DMS 273 treated with DMSO at 0.1 percent for 48 hours (cell line): ENCODE results near the gene PCIF1.
"Not testable (repeated sequence)": the region's sequence is repeated elsewhere in the genome, so short reads cannot be mapped to it uniquely, and the experiment has no call there.

ENCODE experiments used
- DNase-seq: peaks from one replicate; lab custom pipeline; 2025; lab: John Stamatoyannopoulos, UW

Gene PCIF1

DNA sequence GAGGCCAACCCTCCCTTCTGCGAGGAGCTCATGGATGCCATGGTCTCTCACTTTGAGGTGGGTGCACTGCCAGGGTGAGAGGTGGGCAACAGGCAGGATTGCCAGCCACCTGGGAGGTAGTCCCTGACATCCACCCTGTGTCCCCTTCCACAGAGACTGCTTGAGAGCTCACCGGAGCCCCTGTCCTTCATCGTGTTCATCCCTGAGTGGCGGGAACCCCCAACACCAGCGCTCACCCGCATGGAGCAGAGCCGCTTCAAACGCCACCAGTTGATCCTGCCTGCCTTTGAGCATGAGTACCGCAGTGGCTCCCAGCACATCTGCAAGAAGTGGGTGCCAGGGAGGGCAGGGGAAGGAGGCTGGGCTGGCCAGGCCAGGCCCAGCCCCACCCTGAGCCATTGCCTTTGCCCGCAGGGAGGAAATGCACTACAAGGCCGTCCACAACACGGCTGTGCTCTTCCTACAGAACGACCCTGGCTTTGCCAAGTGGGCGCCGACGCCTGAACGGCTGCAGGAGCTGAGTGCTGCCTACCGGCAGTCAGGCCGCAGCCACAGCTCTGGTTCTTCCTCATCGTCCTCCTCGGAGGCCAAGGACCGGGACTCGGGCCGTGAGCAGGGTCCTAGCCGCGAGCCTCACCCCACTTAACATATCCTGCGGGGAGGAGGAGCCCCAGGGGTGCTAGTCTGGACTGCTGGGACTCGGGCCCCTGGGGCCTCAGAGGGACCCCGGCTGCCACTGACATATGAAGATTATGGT is 12.8 kb downstream of the PCIF1 start:
- no peak for DNase-seq

DNA sequence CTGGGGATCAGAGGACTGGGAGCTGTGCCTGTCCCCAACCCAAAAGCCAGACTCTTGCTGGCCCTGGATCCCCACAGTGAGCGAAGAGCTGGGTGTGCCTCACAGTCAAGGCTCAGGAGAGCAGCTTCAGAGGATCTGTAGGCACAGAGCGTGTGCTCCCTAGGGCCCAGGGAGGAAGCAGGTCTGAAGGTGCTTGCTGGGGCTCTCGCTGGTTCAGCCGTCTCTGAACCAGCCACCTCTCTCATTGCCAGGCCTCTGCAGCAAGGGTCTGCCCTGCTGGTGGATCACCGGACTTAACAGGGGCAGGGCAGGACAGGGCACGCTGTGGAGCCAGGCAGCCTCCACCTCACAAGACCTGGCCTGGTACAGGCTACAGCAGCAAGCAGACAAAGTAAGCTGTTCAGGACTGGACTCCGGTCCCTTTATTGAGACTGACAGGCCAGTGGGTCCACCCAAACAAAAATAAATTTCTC is 13.8 kb downstream of the PCIF1 start:
- no peak for DNase-seq

DNA sequence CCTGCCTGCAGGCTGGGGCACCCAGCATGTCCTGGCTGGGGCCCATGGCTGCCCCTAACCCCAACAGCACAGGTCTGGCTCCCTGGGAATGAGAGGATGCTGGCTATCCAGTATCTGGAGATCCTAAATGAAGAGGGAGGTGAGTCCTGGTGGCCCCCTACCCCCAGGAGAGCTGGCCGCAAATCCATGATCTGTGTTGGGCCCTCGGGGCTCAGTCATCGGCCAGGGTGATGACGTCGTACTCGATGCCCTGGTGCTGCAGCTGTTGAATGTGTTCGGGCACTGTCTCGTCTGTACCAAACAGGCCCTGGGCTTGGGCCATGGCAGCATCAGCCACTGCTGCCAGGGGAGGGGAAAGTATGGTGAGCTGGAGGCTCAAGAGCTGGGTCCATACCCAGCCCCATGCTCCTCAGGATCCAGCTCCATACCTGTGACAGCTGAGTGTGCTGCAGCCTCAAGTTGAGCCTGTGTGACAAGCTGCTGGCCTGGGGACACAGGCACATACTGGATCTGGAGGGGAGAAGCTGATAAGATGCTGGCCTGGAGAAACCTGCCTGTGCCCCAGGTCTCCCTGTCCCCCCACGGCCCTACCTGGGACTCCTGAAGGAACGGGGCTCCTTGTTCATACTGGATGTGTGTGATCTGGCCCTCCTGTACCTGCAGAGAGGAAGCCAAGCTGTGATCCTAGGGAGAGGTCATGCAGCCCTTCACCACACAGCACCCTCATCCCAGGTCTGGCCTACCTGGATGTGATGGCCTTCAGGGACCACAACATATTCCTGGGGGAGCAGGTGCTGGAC is 14.5 kb downstream of the PCIF1 start:
- DNase-seq: no peak

DNA sequence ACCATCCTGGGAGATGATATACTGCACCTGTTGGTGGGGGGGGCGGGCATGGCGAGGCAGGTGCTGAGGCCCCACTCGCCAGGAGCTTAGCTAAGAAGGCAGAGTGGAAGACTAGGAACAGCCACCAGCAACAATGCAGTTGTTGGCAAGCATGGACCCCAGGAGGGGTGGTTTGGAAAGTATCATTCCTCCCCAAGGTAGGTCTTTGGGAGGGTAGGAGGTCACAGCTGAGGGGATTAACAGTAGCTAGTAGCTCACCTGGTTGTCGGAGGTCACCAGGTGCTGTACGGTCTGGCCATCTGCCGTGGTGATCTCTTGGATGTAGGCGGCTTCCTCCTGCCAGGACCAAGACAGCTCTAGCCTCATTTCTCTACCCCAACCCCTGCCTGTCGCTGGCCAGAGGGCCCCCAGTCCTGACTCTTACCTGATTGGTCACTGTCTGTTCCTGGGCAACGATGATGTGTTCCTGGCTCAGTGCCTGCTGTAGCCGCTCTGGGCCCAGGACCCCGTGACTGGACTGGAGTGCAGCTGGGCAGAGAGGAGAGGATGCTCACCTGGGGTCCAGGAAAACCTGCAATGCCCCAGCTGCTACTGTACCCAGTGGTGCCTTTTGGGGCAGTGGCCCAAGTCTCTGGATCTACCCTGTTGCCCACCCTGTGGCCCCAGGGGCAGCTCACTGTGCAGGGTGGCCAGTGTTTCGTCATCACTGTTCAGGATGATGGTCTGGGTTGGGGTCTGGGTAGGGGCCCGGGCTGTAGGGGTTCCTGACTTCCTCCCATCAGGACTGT is 15.3 kb downstream of the PCIF1 start:
- no peak for DNase-seq

DNA sequence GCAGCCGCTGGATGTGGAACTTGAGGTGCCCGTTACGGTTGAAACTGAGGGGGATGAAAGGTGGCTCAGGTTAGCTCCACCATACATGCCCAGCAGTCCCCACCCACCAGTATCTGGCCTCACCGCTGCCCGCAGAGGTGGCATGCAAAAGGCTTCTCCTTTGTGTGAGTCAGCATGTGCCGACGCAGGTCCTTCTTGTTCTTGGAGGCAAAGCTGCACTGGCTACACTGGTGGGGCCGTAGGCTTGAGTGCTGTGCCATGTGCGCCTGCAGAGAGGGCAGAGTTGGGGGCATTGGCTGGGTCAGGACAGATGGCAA is 15.8 kb downstream of the PCIF1 start:
- no peak for DNase-seq

DNA sequence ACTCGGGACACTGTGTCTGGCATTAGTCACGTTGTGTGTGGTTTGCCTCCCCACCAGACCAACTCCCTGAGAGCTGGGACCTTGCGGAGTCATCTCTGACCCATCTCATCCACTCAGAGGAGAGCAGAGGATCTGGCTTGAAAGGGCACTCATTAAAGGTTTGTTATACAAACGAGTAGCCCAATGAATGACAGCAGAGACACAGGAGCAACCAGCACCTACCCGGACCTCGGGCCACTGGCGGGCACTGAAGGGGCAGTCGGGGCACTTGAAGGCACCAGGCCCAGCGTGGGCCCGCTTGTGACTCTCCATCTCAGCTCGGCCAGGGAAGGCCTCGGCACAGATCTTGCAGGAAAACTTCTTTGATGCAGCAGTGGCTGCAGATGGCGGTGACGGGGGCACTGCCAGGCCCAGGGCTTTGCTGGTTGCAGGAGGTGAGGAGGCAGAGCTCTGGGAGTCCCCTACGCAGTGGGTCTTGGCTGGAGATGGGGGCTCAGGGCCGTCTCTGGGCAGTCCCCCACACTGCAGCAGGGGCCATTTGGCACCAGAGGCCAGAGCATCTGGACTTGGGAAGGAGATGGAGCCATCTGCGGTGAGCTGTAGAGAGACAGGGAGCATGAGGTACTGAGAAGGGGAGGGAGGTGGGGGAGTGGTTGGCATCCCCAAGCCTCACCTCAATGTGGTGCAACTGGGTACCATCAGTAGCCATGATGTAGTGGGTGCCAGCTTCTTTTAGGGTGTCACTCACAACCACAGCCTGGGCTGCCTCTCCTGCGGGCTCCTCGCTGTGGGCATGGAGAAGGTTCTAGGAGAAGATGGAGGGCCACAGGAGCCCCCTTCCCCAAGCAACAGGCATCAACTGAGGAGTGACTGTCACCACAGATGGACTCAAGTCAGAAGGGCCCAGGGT is 17.7 kb downstream of the PCIF1 start:
- DNase-seq: no peak

DNA sequence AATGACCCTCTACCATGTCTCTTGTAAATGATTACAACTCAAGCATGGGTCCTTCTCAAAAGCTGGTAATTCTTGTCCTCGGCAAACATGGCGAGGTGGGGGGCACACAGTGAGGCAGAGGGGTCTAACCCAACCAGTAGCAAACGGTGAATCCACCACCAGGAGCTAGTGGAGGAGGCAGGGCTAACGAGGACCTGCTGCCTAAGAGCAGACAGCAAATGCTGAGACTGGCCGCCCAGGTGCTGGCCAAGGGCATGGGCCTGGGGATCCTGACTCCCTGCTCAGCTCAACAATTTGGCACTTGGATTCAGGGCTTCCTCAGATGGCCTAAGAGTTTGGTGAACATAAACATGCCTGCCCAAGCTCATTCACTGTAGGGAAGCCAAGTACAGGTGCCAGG is 18.4 kb downstream of the PCIF1 start:
- DNase-seq: no peak

DNA sequence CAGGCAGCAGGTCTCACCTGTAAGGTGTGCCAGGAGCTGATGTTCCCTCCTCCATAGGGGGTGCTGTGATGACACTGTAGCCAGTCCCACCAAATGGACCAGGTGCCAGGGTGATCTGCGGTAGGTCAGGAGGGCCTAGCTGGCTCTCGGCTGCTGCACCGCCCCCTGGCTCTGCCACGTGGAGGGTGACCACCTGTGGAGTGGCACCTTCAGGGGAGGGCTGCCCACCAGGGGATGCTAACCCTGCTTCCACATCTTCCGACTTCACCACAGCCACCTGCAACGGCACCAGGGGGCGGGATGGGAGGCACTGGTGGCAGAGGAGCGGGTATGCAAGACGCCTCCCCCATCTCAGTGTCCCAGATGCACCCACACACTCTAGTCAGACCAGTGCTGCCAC is 19.2 kb downstream of the PCIF1 start:
- DNase-seq: no peak

DNA sequence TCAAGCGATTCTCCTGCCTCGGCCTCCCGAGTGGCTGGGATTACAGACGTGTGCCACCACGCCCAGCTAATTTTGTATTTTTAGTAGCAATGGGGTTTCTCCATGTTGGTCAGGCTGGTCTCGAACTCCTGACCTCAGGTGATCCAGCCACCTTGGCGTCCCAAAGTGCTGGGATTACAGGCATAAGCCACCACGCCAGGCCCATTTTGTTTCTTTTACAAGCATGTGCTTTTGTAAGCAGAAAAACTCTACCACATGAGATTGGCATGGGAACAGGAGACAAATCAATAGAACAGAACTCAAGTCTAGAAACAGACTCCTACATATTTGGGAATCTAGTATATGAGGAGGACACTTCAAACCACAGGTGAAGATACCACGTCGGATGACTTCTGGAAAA is 21.8 kb downstream of the PCIF1 start:
- not testable (repeated sequence) for DNase-seq

DNA sequence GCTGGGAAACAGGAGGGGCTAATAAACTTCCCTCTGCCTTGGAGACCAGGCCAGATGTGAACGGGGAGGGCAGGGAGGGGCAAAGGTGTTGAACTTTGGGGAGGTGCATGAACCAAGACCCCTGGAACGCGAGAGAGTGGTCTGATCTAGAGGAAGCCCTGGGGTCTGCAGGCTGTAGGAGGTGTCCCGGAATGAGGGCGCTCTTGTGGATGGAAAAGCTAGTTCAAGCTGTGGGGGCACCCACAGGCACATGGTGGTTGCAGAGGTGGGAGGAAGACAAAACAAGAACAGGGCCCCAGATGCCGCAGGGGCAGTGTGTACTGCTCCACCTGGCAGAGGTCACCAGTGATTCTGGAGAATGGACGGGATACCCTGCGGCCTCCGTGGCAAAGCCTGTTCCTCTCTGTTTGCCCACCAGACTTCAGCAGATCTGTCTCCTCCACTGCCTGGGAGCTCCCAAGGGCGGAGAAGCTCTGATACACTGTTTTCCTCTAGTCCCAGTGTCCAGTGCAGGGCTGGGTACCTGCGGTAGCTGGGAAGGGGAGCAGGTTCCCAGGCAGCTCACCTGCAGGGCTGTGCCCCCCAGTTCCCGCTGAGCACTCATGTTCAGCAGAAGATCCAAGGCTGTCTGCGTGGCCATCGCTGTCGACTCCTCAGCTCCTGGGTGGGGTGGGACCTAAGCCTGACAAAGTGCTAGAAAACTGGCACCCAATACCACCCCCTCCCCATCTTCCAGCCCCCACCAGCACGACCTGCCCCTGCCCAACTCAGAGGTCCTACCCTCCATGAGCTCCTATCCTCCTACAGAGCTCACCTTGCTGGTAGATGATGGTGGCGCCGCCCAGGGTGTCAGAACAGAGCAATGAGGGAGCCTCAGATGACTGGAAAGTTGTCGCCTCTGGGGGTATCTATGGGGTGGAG is 22.8 kb downstream of the PCIF1 start:
- DNase-seq: no peak

DNA sequence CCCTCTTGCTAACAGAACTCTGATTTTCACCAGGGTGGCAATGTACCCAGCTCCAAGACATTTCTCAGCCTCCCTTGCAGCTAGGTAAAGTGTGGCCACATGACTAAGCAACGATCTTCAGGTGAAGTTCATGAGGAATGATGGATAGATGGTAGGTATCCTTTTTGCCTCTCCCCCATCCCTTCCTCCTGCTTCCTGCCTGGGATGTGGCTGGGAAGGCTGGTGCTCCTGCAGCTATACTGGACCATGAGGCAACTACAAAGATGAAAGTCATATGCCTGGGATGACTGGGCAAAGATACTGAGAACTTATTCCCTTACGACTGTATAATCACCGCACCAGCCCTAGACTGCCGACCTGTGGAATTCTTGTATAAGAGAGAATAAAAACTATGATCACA is 24.1 kb downstream of the PCIF1 start:
- DNase-seq: no peak

DNA sequence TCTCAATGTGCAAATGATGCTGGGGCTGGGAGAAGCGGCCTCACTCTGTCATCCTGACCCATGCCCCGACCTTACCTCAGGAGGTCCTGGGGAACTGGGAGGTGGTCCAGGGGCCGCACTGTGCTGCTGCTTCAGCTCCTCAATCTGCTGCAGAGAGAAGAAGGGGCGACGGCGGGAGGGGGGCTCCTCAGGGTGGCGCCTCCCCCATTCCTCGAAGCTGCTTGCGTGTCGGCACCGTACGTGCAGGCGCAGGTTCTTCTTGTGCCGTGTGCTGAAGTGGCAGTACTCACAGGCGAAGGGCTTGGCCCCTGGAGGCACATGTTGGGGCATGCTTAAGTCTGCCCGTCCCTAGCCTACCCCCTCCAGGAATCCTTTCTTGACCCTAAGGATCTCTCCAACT is 24.6 kb downstream of the PCIF1 start:
- DNase-seq: no peak

DNA sequence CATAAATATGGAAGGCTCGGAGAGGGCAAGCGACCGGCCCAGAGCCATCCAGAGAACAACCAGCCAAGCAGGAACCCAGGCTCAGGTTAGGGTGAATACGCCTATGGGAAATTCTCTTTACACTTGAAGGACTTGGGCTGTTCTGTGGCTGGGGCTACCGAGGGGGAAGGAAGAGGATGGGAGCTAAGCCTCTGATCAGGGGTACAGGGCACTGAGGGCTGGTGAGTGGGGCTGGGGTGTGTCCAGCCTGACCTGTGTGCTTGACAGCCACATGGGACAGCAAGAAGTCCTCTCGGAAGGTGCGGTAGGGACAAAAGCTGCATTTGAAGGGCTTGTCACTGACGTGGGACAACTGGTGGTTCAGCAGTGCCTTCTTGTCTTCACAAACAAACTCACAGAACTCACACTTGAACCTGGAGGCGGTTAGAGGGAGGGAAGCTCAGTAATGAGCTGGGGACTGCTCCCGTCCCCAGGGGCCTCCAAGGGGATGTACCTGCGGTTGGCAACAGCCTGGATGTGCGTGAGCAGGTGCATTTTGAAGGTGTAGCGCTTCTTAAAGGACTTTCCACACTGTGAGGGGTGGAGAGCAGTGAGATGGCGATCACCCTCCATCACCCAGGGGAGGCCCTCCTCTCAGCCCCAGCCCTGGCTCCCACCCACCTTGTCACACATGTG is 25.6 kb downstream of the PCIF1 start:
- DNase-seq: no peak

DNA sequence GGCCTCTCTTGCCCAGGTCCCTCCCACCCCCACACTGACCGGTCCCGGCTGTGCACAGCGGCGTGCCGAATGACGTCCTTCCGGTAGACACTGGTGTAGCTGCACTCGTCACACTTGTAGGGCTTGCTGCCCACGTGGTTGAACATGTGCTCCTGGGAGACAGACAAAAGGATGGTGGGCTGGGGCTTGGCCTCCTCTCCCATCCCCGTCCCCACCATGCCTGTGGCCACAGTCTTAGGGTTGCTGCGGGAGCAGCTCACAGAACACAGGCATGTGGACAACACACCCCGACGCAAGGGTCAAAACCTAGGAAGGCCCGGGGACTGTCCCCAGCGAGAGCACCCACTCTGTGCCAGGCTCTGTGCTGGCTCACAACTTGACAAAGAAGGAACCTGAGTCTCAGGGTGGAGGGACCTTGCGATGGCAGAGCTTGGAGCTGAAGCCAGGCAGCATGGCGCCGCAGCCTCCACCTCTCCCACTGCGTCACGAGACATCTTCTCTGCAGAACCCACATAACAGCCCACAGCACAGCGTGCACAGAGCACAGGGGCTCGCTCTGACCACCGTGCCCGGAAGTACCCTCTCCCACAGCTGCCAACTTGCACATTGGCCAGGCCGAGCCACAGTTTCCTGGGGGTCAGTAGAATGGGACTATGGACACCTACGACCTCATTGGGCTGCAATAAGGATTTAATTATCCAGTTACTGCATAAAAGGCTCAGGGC is 27.7 kb downstream of the PCIF1 start:
- DNase-seq: no peak

DNA sequence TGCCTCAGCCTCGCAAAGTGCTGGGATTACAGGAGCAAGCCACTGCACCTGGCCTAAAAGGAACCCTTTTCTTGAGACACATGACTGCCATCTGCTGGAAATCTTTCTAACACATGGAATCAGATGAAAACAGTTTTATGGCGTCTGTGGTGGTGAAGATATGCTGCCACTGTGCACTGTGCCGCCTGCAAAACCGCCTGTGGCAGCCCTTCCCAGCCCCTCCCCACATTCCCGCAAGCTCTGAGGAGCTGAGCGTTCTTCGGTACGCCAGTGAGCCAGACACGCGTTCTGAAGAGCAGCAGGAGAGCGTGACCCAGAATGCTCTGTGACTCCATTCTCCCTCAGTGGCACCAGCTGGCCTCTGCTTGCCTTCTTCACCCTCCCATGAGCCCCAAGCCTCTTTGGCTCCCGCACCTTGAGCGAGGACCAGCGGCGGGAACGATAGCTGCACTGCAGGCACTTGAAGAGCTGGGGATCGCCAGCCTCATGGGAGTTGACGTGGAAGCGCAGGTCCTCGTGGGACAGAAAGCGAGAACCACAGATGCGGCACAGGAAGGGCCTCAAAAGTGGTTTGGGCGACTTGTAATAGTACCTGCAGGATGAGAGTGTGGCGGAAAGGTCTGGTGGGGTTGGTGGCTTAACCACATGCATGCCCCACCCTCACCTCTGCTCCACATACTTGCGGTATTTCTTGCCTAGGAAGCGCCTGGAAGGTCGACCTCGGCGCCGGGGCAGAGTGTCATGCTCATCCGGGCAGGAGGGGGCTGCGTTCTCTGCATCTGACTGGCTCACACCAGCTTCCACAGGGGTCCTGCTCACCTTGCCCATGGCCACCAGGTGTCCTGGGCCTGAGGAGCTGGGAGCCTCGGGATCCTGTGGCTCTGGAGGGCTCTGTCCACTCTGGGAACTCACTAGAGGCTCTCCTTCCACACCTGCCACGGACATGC is 28.8 kb downstream of the PCIF1 start:
- DNase-seq: no peak

DNA sequence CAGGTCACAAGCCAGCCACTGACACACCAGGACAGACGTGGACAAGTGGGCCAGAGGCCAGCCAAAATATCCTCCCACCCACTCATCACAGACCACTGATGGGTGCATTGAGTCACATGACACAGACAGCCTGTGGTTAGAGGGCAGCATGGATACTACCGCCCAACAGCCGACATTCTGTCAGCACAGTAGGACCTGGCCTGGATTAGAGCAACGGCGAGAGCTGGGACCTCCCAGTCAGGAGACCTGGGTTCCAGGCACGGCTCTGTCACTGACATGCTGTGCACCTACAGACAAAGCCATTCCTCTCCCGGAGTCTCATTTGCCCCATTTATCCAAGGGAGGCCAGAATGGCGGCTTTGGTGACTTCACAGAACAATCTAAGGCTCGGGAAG is 29.5 kb downstream of the PCIF1 start:
- DNase-seq: no peak

DNA sequence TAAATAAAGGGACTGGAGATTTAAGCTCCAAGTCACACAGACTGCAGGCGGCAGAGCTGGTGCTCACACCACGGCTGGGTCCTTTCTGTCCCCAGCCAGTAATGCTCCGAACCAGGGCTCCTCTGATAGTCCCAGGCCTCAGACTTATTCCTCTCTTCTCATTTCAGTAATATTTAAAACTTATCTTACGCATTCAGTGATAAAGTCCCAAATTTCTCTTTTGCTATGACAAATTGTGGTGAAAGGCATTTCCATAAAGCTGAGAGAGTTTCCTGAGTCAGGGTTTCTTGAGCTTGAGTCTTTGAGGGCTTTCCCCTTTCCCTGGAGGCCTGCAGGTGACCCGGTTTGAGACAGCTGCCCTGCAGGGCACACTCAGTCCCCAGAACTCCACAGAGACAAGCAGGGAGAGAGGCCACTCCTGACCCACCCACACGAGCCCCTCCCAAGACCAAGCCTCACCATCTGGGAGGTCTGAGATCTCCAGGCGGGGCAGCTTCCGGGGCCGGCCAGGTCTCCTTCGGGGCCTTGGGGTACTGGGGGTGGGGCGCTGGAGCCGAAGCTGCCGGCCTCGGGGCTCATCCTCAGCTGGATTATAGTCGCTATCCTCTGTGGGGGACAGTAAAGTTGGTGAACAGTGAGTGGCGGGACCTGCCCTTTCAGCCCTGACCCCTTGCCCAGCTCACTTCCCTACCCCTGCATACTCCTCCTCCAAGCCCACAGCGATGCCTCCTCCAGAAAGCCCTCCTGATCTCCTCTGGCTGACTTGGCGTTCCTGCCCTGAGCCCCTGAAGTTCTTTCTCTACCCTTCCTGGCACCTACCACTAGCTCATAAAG is 30.9 kb downstream of the PCIF1 start:
- DNase-seq: no peak
